ENCODE data around the gene PSMB4. TPM values are rescaled to one million over a fixed set of nuclear protein-coding genes. Genes with fewer than 3 reads are reported as not detected.

Gene PSMB4
- total RNA-seq, 1 experiment from 2014 or later, result 413 TPM

DNA sequence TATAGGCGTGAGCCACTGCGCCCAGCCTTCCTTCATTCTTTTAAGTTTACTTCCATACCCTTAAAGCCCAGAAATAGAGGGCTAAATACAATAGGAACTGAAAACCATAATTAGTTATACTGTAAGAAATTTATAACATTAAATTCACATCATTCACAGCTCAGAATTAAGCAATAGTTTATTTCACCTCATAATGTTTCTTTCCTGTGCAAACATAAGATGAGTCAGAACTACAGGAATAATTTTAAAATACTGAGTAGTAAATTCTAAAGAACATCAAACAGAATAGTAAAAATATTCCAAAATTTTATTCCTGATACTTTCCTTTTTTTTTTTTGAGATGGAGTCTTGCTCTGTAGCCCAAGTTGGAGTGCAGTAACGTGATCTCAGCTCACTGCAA, 35.8 kb downstream of the PSMB4 start:
- no peak for DNase-seq
- peaks cover 3 to 30% (median 22%) of the 10 kb centered on the region in 3 experiments; a peak in 5 of 7 replicates for H3K36me3 Mint-ChIP-seq (ENCODE audit: insufficient read depth in 1 of 3, low read depth in 3 of 3)
- Histone ChIP-seq H3K23me2 (ENCODE audit: insufficient read length, low read depth, low read length, poor library complexity, severe bottlenecking) (no peaks in the 10 kb centered on the region), H3K79me2 (ENCODE audit: insufficient read depth, low read length) (peaks cover 2% of the 10 kb centered on the region; the same call in 1 of the 2 replicates), H4K5ac (ENCODE audit: insufficient read length, low read depth, low read length) (no peak overlapping the region), H3K27me3 (ENCODE audit: insufficient read depth, low read length) (no peaks in the 10 kb centered on the region), H2AK5ac (ENCODE audit: insufficient read length, low read length) (no peak overlapping the region), H3K4ac (ENCODE audit: low read depth, low read length) (no peak overlapping the region), H3K18ac (ENCODE audit: insufficient read length, low read depth, low read length) (no peak overlapping the region), H2BK5ac (ENCODE audit: insufficient read length, low read length) (no peak overlapping the region), H4K8ac (replicated peaks; ENCODE audit: insufficient read length, low read depth, low read length) (no peak overlapping the region), H3K4me1 (ENCODE audit: insufficient read depth, low read length) (no peaks in the 10 kb centered on the region), H3K56ac (ENCODE audit: insufficient read length, low read depth, low read length) (no peak overlapping the region), H2AFZ (ENCODE audit: low read length) (no peak overlapping the region), H4K20me1 (ENCODE audit: control insufficient read depth, insufficient read depth, insufficient read length) (no peaks in the 10 kb centered on the region), H3K79me1 (ENCODE audit: insufficient read depth, low read depth, low read length, poor library complexity, severe bottlenecking) (peaks cover 8% of the 10 kb centered on the region), H3K9ac (ENCODE audit: extremely low read depth, insufficient read length, low read length) (no peak overlapping the region), H2BK15ac (ENCODE audit: low read depth, low read length) (no peak overlapping the region), H2BK120ac (ENCODE audit: low read depth, low read length, poor library complexity, severe bottlenecking) (no peak overlapping the region), H3T11ph (ENCODE audit: low read length) (no peak overlapping the region), H3K4me2 (ENCODE audit: insufficient read depth, insufficient read length, low read length) (no peak overlapping the region), H2BK12ac (ENCODE audit: insufficient read length, low read depth, low read length) (no peak overlapping the region), H3K23ac (ENCODE audit: insufficient read length, low read depth, low read length) (no peak overlapping the region), H3K14ac (ENCODE audit: insufficient read depth, low read length) (no peak overlapping the region), H2BK20ac (ENCODE audit: low read depth, low read length, poor library complexity, severe bottlenecking) (no peak overlapping the region), H3K9me3 (ENCODE audit: control insufficient read depth, low read depth, low read length) (no peaks in the 10 kb centered on the region), H3K27ac (ENCODE audit: insufficient read length, low read depth, low read length) (no peak overlapping the region), H4K91ac (ENCODE audit: insufficient read length, low read depth, low read length) (no peak overlapping the region)
- H3K4me3 Mint-ChIP-seq, result no peak overlapping the region
- no peaks in the 10 kb centered on the region for H3K4me1 Mint-ChIP-seq
- H3K27me3 Mint-ChIP-seq (ENCODE audit: low read depth), result no peaks in the 10 kb centered on the region
- no peaks in the 10 kb centered on the region for H3K9me3 Mint-ChIP-seq
- H3K27ac Mint-ChIP-seq, result no peak overlapping the region
- TF ChIP-seq, protein P1, sequence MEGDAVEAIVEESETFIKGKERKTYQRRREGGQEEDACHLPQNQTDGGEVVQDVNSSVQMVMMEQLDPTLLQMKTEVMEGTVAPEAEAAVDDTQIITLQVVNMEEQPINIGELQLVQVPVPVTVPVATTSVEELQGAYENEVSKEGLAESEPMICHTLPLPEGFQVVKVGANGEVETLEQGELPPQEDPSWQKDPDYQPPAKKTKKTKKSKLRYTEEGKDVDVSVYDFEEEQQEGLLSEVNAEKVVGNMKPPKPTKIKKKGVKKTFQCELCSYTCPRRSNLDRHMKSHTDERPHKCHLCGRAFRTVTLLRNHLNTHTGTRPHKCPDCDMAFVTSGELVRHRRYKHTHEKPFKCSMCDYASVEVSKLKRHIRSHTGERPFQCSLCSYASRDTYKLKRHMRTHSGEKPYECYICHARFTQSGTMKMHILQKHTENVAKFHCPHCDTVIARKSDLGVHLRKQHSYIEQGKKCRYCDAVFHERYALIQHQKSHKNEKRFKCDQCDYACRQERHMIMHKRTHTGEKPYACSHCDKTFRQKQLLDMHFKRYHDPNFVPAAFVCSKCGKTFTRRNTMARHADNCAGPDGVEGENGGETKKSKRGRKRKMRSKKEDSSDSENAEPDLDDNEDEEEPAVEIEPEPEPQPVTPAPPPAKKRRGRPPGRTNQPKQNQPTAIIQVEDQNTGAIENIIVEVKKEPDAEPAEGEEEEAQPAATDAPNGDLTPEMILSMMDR (conservative IDR thresholded peaks at IDR 0.05), result no peak
- WGBS (ENCODE audit: extremely low coverage, insufficient read length, low lambda C conversion rate), result no CpG with 5 or more reads among the region's 3 CpGs
